Body of pancreas (tissue), 4 donors: ENCODE results near the gene CCDC185. TPM values are rescaled to one million over a fixed set of nuclear protein-coding genes. Genes with fewer than 3 reads are reported as not detected.

Experiments used
- ATAC-seq: fragments of 150-250 bp; one replicate; pipeline ENCODE4 v1.9.1; 2016
- DNase-seq, 4 donors: peaks; one replicate each; pipeline ENCODE4 v3.0.0-alpha.2; 2019
- H3K27ac ChIP-seq, 4 donors: fragments of 200-600 bp; sonication (generic); 1 replicate in 3 of 4; 2 replicates in 1 of 4; pipeline versions ENCODE4 v1.5.1 to v1.6.1; 2016 to 2019; ENCODE audit warnings: mild to moderate bottlenecking in 1 of 4, mixed read lengths in 1 of 4, moderate library complexity in 1 of 4
- H3K27me3 ChIP-seq, 2 donors: fragments of 200-600 bp; sonication (generic); one replicate each; pipeline ENCODE4 v1.6.0; 2016; ENCODE audit warnings: mild to moderate bottlenecking in 1 of 2
- H3K36me3 ChIP-seq, 2 donors: fragments of 200-600 bp; sonication (generic); replicated peaks in 1 of 2; 2 replicates each; pipeline ENCODE4 v1.5.1; 2016; ENCODE audit warnings: low read depth in 2 of 2; ENCODE audit not compliant: insufficient read depth in 1 of 2
- H3K4me1 ChIP-seq: fragments of 200-600 bp; sonication (generic); one replicate; pipeline ENCODE4 v1.6.0; 2016
- H3K4me3 ChIP-seq, 2 donors: fragments of 200-600 bp; sonication (generic); 1 replicate in 1 of 2; 2 replicates in 1 of 2; pipeline ENCODE4 v1.5.1; 2016 to 2019
- H3K9me3 ChIP-seq, 3 donors: fragments of 200-600 bp; sonication (generic); 1 replicate in 2 of 3; 2 replicates in 1 of 3; pipeline ENCODE4 v1.5.1; 2016
- CTCF ChIP-seq, 7 experiments: fragments of 450-650 bp in 4 of 7; fragments of 200-600 bp in 3 of 7; sonication (generic) in 3 of 7; IDR thresholded peaks; one replicate each; pipeline ENCODE4 v1.5.1; 2016 to 2019; ENCODE audit warnings: antibody characterized with exemption in 7 of 7
- POLR2A ChIP-seq, 3 donors: fragments of 450-650 bp; IDR thresholded peaks; one replicate each; pipeline ENCODE4 v1.6.1; 2016; ENCODE audit warnings: antibody characterized with exemption in 3 of 3, mild to moderate bottlenecking in 2 of 3
- WGBS, 2 donors: methylation state at CpG; one replicate each; pipeline ENCODE4 v1.1.5; 2017; 5-methylcytosine and 5-hydroxymethylcytosine counted together
- intact Hi-C: fragments of 100-400 bp; cut with DNase I; formaldehyde crosslinking; loops from one replicate; pipeline ENCODE4 v1.15.1; 2023
- total RNA-seq, 2 donors: library from RNA; depleted of rRNA; stranded (reverse); fragments of >200 nt; gene quantifications; one replicate each; pipeline ENCODE4 v1.1.0, GENCODE V29; 2016

The CCDC185 gene
- total RNA-seq, result not detected

DNA sequence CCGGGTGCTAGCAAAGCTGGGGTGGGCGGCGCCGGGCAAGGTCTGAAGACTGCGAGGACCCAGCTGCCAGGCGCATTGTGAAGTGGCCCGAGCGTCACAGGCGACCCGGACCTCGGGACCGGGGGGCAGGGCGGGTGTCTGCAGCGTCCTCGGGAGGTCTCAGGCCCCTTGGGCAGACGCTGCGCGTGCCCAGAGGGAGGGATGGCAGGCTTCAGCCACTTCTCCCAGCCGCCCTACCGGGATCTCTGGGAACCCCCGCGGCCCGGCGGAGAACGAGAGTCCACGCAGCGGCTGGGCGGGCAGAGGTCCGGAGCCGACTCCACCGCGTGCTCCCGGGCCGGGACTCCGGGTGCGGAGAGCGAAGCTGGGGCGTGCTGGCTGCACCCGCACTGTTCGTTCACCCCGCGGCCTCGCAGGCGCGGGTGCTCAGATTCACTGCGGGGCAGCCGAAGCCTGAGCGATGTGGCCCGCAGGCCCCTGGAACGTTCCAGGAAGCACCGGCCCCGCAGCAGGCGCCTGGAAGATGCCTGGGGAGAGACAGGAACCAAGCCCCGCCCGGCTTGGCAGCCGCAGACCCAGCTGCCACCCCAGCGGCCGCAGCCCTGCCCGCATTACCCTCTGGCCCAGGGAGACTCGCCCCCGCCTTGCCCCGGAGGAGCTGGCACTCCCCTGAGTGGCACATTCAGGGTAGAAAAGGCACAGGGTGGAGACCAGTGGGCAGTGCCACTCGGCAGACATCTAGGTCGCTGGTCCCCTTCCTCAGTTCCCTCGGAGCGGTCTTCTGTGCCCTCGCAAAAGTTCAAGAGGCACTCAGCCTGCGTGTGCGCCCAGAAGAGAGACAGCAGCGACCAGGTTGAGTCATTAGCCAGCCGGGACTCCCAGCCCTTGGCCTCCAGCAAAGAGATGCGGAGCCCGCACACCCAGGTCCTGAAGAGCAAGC is at the start of gene CCDC185:
TSS of gene CCDC185 (plus strand) at position 141 of the 940 bp plus-strand sequence. CDS start at position 202, 61 bp downstream.
- 31 to 60% methylated on average over 22 to 73 of the region's 73 CpGs for WGBS, 2 donors
- Histone ChIP-seq H3K9me3 (no peaks in the 10 kb centered on the region), H3K4me3 (no peak within 1 kb of the TSS), H3K27ac (no peak within 1 kb of the TSS), H3K36me3 (no peaks in the 10 kb centered on the region), H3K4me1 (peaks cover 6% of the 10 kb centered on the region), H3K27me3 (peaks cover 0 to 5% of the 10 kb centered on the region in 2 donors)
- peak; percentile 47 for ATAC-seq
- DNase-seq, result peak in 3 of 4 donors; percentile 16 to 36 (median 21)
- intact Hi-C loops, result no loop called here
- TF ChIP-seq POLR2A (IDR thresholded peaks at IDR 0.05) (no peak), CTCF (IDR thresholded peaks at IDR 0.05) (no peak)

GRCh38 chr1:223343692-223344091 is 49.5 kb upstream of the CCDC185 start:
- peak; percentile 83 for ATAC-seq
- Histone ChIP-seq H3K27me3 (no peaks in the 10 kb centered on the region), H3K4me3 (no peak overlapping the region), H3K27ac (peak overlapping the region in 3 of 4 donors; percentile 61 to 74 (median 66)), H3K9me3 (no peaks in the 10 kb centered on the region), H3K4me1 (peaks cover 50% of the 10 kb centered on the region), H3K36me3 (no peaks in the 10 kb centered on the region)
- 14 to 18% methylated on average over 3 of the region's 3 CpGs for WGBS, 2 donors
- DNase-seq, result peak; percentile 75 to 88 (median 84)
- TF ChIP-seq CTCF (IDR thresholded peaks at IDR 0.05) (peak in 1 of 7 experiments; percentile 4), POLR2A (IDR thresholded peaks at IDR 0.05) (no peak)
- intact Hi-C loops, result no loop called here

GRCh38 chr1:223344491-223344890 is 48.7 kb upstream of the CCDC185 start:
- no peaks in the 10 kb centered on the region for H3K9me3 ChIP-seq
- intact Hi-C loops, result no loop called here
- TF ChIP-seq POLR2A (IDR thresholded peaks at IDR 0.05) (no peak), CTCF (IDR thresholded peaks at IDR 0.05) (no peak)
- H3K27ac ChIP-seq, result peak overlapping the region; percentile 18 to 74 (median 64)
- ATAC-seq (peak; percentile 77), DNase-seq (peak; percentile 42 to 62 (median 52))
- H3K4me3 ChIP-seq, result no peak overlapping the region
- H3K4me1 ChIP-seq, result peaks cover 50% of the 10 kb centered on the region
- H3K36me3 ChIP-seq, result no peaks in the 10 kb centered on the region
- 31 to 36% methylated on average over 6 of the region's 6 CpGs for WGBS, 2 donors
- H3K27me3 ChIP-seq, result no peaks in the 10 kb centered on the region

GRCh38 chr1:223345720-223346119 is 47.5 kb upstream of the CCDC185 start:
- TF ChIP-seq CTCF (IDR thresholded peaks at IDR 0.05) (peak in 1 of 7 experiments; percentile 12), POLR2A (IDR thresholded peaks at IDR 0.05) (no peak)
- H3K9me3 ChIP-seq, result no peaks in the 10 kb centered on the region
- H3K36me3 ChIP-seq, result no peaks in the 10 kb centered on the region
- peaks cover 41% of the 10 kb centered on the region for H3K4me1 ChIP-seq
- H3K27me3 ChIP-seq, result no peaks in the 10 kb centered on the region
- DNase-seq (peak in 1 of 4 donors; percentile 23), ATAC-seq (no peak)
- no peak overlapping the region for H3K4me3 ChIP-seq
- H3K27ac ChIP-seq, result no peak overlapping the region
- WGBS, 2 donors, result 84 to 88% methylated on average over 4 of the region's 4 CpGs
- intact Hi-C loops, result no loop called here
